Measurements from ENCODE around the gene TEC. TPM values are rescaled to one million over a fixed set of nuclear protein-coding genes. Genes with fewer than 3 reads are reported as not detected.

Gene TEC
- total and polyA plus RNA-seq, 9 of the 15 experiments (the other 6 are each of a cell fraction or from before 2014, with no cell fraction given) = 5.3 to 14.7 (median 8.8) TPM

DNA sequence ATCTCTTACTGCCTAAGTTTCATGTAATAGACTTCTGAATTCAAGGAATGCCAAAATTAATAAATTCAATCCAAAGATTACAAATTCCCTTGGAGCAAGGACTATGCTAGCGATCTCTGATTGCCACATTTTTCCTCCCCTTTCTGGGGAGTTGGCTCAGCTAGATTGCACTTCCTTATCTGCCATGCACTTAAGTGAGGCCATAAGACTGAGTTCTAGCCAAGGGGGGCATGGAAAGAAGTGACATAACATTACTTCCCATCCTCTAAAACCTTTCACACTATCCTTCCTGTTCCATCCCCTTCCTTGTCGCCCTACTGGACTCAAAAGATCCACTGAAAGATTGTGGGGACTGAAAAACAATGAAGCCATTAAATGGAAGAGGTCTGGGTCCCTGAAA, 81.8 kb downstream of the TEC start:
- Histone ChIP-seq H3K79me2 (ENCODE audit: control insufficient read depth, insufficient read depth, low read length) (peaks cover 14% of the 10 kb centered on the region; the same call in 1 of the 3 replicates), H3K36me3 (ENCODE audit: control insufficient read depth, insufficient read depth, low read length) (no peaks in the 10 kb centered on the region; the same call in 2 of the 3 replicates), H3K27ac (ENCODE audit: extremely low read depth, low read depth, low read length) (no peak overlapping the region), H4K20me1 (replicated peaks; ENCODE audit: control insufficient read depth, insufficient read depth, low read length) (no peaks in the 10 kb centered on the region), H3K4me2 (ENCODE audit: insufficient read depth, low read length) (no peak overlapping the region), H2AFZ (ENCODE audit: low read depth, low read length) (no peak overlapping the region), H3K27me3 (ENCODE audit: control insufficient read depth in 2 of 2, insufficient read depth in 2 of 2, low read length in 2 of 2) (no peaks in the 10 kb centered on the region), H3K9me1 (ENCODE audit: control insufficient read depth, insufficient read depth, low read length) (no peaks in the 10 kb centered on the region), H3K4me1 (replicated peaks in 1 of 2; ENCODE audit: control insufficient read depth in 2 of 2, insufficient read depth in 2 of 2, low read length in 2 of 2) (peaks cover 10% of the 10 kb centered on the region in 2 experiments; a peak in 4 of 5 replicates), H3K4me3 (no peak overlapping the region), H3K9ac (ENCODE audit: insufficient read depth in 1 of 2, low read depth in 2 of 2, low read length in 2 of 2) (no peak overlapping the region), H3K9me3 (replicated peaks; ENCODE audit: control insufficient read depth, insufficient read depth, low read depth, low read length) (no peaks in the 10 kb centered on the region)
- no TSS peak for BruUV-seq (replicated peaks)
- in situ Hi-C loops (cut with MboI) = no loop called here
- DNase-seq (ENCODE audit: extremely low read depth in 1 of 4, low spot score in 3 of 4) (peak; percentile 27 to 69 (median 41)), FAIRE-seq (peak; percentile 62), ATAC-seq (peak; percentile 82)
- WGBS (ENCODE audit: insufficient coverage, low coverage, missing lambda C conversion rate) = 6% methylated on average over 2 of the region's 2 CpGs
- ChIA-PET POLR2A (interaction anchor here (0.7 to 1.3 kb wide), 3 partner anchors 8 to 488 kb away, joined by 3 to 4 read pairs (median 4); no protein-coding TSS in a partner anchor), CTCF (ENCODE audit: low intra/inter-chr PET ratio) (no interaction called here)
- intact Hi-C loops (cut with micrococcal nuclease) = no loop called here
- TF ChIP-seq NEUROD1 (IDR thresholded peaks at IDR 0.05; ENCODE audit: borderline replicate concordance, low read depth, low read length, partially characterized antibody) (peak; percentile 29), RBM14 (IDR thresholded peaks at IDR 0.05; ENCODE audit: borderline replicate concordance, insufficient read depth, low read depth, low read length) (no peak), BRD9 (IDR thresholded peaks at IDR 0.05; ENCODE audit: low read depth, partially characterized antibody) (no peak), ETV6 (IDR thresholded peaks at IDR 0.05; ENCODE audit: borderline replicate concordance in 1 of 2, low read depth in 2 of 2, low read length in 1 of 2) (peak in 1 of 2 experiments; percentile 62; a peak in 1 of 4 replicates), ETV6 (CRISPR knock-in tag; IDR thresholded peaks at IDR 0.05; ENCODE audit: borderline replicate concordance) (no peak), JUND (IDR thresholded peaks at IDR 0.05; ENCODE audit: borderline replicate concordance, low read depth, low read length) (peak; percentile 29; the same call in 1 of the 2 replicates), JUND (tag; IDR thresholded peaks at IDR 0.05; ENCODE audit: borderline replicate concordance, low read depth, low read length) (peak; percentile 28; the same call in 1 of the 3 replicates), SREBF2 (CRISPR knock-in tag; IDR thresholded peaks at IDR 0.05) (no peak), MYNN (IDR thresholded peaks at IDR 0.05) (0 out of 2 replicates have a peak, but pooled peaks have one; percentile 45), MYNN (CRISPR knock-in tag; IDR thresholded peaks at IDR 0.05) (no peak), KHSRP (IDR thresholded peaks at IDR 0.05) (no peak), SMARCC2 (IDR thresholded peaks at IDR 0.05; ENCODE audit: low read depth) (peak; percentile 48; the same call in 1 of the 2 replicates)
- TF ChIP-seq, protein P1, sequence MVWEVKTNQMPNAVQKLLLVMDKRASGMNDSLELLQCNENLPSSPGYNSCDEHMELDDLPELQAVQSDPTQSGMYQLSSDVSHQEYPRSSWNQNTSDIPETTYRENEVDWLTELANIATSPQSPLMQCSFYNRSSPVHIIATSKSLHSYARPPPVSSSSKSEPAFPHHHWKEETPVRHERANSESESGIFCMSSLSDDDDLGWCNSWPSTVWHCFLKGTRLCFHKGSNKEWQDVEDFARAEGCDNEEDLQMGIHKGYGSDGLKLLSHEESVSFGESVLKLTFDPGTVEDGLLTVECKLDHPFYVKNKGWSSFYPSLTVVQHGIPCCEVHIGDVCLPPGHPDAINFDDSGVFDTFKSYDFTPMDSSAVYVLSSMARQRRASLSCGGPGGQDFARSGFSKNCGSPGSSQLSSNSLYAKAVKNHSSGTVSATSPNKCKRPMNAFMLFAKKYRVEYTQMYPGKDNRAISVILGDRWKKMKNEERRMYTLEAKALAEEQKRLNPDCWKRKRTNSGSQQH (CRISPR knock-in tag; IDR thresholded peaks at IDR 0.05) = no peak
- TF ChIP-seq, protein P2, sequence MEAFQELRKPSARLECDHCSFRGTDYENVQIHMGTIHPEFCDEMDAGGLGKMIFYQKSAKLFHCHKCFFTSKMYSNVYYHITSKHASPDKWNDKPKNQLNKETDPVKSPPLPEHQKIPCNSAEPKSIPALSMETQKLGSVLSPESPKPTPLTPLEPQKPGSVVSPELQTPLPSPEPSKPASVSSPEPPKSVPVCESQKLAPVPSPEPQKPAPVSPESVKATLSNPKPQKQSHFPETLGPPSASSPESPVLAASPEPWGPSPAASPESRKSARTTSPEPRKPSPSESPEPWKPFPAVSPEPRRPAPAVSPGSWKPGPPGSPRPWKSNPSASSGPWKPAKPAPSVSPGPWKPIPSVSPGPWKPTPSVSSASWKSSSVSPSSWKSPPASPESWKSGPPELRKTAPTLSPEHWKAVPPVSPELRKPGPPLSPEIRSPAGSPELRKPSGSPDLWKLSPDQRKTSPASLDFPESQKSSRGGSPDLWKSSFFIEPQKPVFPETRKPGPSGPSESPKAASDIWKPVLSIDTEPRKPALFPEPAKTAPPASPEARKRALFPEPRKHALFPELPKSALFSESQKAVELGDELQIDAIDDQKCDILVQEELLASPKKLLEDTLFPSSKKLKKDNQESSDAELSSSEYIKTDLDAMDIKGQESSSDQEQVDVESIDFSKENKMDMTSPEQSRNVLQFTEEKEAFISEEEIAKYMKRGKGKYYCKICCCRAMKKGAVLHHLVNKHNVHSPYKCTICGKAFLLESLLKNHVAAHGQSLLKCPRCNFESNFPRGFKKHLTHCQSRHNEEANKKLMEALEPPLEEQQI (IDR thresholded peaks at IDR 0.05) = peak; percentile 50; the same call in 1 of the 2 replicates
- TF ChIP-seq, protein P3, sequence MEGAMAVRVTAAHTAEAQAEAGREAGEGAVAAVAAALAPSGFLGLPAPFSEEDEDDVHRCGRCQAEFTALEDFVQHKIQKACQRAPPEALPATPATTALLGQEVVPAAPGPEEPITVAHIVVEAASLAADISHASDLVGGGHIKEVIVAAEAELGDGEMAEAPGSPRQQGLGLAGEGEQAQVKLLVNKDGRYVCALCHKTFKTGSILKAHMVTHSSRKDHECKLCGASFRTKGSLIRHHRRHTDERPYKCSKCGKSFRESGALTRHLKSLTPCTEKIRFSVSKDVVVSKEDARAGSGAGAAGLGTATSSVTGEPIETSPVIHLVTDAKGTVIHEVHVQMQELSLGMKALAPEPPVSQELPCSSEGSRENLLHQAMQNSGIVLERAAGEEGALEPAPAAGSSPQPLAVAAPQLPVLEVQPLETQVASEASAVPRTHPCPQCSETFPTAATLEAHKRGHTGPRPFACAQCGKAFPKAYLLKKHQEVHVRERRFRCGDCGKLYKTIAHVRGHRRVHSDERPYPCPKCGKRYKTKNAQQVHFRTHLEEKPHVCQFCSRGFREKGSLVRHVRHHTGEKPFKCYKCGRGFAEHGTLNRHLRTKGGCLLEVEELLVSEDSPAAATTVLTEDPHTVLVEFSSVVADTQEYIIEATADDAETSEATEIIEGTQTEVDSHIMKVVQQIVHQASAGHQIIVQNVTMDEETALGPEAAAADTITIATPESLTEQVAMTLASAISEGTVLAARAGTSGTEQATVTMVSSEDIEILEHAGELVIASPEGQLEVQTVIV (CRISPR knock-in tag; IDR thresholded peaks at IDR 0.05; ENCODE audit: borderline replicate concordance) = no peak
- TF ChIP-seq, protein P4, sequence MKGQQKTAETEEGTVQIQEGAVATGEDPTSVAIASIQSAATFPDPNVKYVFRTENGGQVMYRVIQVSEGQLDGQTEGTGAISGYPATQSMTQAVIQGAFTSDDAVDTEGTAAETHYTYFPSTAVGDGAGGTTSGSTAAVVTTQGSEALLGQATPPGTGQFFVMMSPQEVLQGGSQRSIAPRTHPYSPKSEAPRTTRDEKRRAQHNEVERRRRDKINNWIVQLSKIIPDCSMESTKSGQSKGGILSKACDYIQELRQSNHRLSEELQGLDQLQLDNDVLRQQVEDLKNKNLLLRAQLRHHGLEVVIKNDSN (CRISPR knock-in tag; IDR thresholded peaks at IDR 0.05) = no peak

Measured in K562 (cell line).